Fibroblast of skin of back (primary cell): ENCODE measurements around the gene RNASEH1.

Experiments used
- DNase-seq: peaks from one replicate; pipeline ENCODE4 v3.0.0-alpha.2; 2013

The RNASEH1 gene

GRCh38 chr2:3547915-3548314 lies 10.2 kb downstream of the RNASEH1 start:
- DNase-seq = no peak

- DNase-seq = no peak
Measured at GRCh38 chr2:3545788-3546478, 12.2 kb downstream of the RNASEH1 start.

- DNase-seq = no peak
Measured at GRCh38 chr2:3543023-3543683, 15.0 kb downstream of the RNASEH1 start.

- no peak for DNase-seq
Measured at GRCh38 chr2:3542107-3542506, 16.0 kb downstream of the RNASEH1 start.

GRCh38 chr2:3539836-3540235 lies 18.3 kb downstream of the RNASEH1 start:
- no peak for DNase-seq

- peak; percentile 71 for DNase-seq
Measured at GRCh38 chr2:3536682-3537632, 21.2 kb downstream of the RNASEH1 start.

- peak; percentile 94 for DNase-seq
Measured at GRCh38 chr2:3535794-3536681, 22.1 kb downstream of the RNASEH1 start.

GRCh38 chr2:3535467-3535793 lies 22.7 kb downstream of the RNASEH1 start:
- DNase-seq = no peak

GRCh38 chr2:3534251-3534814 lies 23.8 kb downstream of the RNASEH1 start:
- no peak for DNase-seq

GRCh38 chr2:3533836-3534235 lies 24.3 kb downstream of the RNASEH1 start:
- DNase-seq = no peak

- no peak for DNase-seq
Measured at GRCh38 chr2:3532941-3533340, 25.2 kb downstream of the RNASEH1 start.

- no peak for DNase-seq
Measured at GRCh38 chr2:3529316-3530025, 28.7 kb downstream of the RNASEH1 start.

- no peak for DNase-seq
Measured at GRCh38 chr2:3527886-3528785, 30.0 kb downstream of the RNASEH1 start.

GRCh38 chr2:3526871-3527270 lies 31.3 kb downstream of the RNASEH1 start:
- no peak for DNase-seq

- DNase-seq = peak; percentile 50
Measured at GRCh38 chr2:3523551-3524041, 34.5 kb downstream of the RNASEH1 start.

GRCh38 chr2:3522961-3523421 lies 35.1 kb downstream of the RNASEH1 start:
- DNase-seq = peak; percentile 30

GRCh38 chr2:3520591-3520990 lies 37.5 kb downstream of the RNASEH1 start:
- no peak for DNase-seq

GRCh38 chr2:3519255-3520205 lies 38.6 kb downstream of the RNASEH1 start, which contains the start of gene ADI1:
Gene ADI1 (minus strand): TSS chr2:3519531. CDS start chr2:3519487, 44 bp downstream.
- DNase-seq = peak; percentile 79
